ENCODE data around the gene CELSR1. TPM values are rescaled to one million over a fixed set of nuclear protein-coding genes. Genes with fewer than 3 reads are reported as not detected.
"Not testable (repeated sequence)": the region's sequence is repeated elsewhere in the genome, so short reads cannot be mapped to it uniquely, and the experiment has no call there.

Gene CELSR1
- total RNA-seq, 1 donor from 2014 or later = 27.6 TPM

DNA sequence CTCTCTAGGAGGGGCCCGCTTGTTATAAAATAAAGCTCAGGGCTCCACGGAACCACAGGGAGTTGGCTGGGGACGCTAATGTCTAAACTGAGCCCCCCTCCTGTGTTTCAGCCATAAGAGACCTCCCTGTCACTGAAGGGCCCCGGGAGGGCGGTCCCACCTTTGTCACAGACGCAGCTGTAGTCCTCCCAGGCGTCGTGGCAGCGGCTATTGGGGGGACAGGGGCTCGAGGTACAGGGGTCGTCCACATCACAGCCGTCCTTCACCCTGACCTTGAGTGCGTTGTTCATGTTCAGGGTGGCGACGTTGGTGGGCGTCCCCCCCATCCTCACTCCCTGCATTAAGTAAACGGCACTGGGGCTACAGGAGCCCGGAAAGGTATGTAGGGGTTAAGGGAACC is 139.9 kb downstream of the CELSR1 start:
- Mint-ChIP-seq H3K27ac (ENCODE audit: unreplicated experiment) (no peak overlapping the region), H3K27me3 (ENCODE audit: low read depth, unreplicated experiment) (no peaks in the 10 kb centered on the region), H3K36me3 (ENCODE audit: low read depth, unreplicated experiment) (peaks cover 8% of the 10 kb centered on the region), H3K4me1 (ENCODE audit: low read depth, unreplicated experiment) (no peaks in the 10 kb centered on the region), H3K4me3 (ENCODE audit: unreplicated experiment) (no peak overlapping the region), H3K9me3 (ENCODE audit: unreplicated experiment) (no peaks in the 10 kb centered on the region)
- Histone ChIP-seq H3K9ac (ENCODE audit: low read length) (no peak overlapping the region), H3K4me2 (ENCODE audit: low read length) (no peak overlapping the region), H3K9me3 (ENCODE audit: insufficient read depth, low read depth, low read length) (no peaks in the 10 kb centered on the region), H3K4me1 (ENCODE audit: insufficient read depth, low read length) (no peaks in the 10 kb centered on the region), H3K36me3 (ENCODE audit: insufficient read depth, low read length) (no peaks in the 10 kb centered on the region), H3K79me2 (ENCODE audit: insufficient read depth, low read length) (no peaks in the 10 kb centered on the region), H2AFZ (ENCODE audit: low read depth, low read length) (no peak overlapping the region), H3K27ac (ENCODE audit: low read depth, low read length) (no peak overlapping the region), H3K27me3 (ENCODE audit: insufficient read depth, low read length) (no peaks in the 10 kb centered on the region), H3K4me3 (ENCODE audit: insufficient read depth, low read depth, low read length) (no peak overlapping the region), H4K20me1 (ENCODE audit: insufficient read depth, low read length) (no peaks in the 10 kb centered on the region)
- DNase-seq (ENCODE audit: low read depth) = no peak
- FAIRE-seq = no peak
- no peak for TF ChIP-seq EZH2 (IDR thresholded peaks at IDR 0.05; ENCODE audit: insufficient read depth, low read length)
- TF ChIP-seq, protein P1, sequence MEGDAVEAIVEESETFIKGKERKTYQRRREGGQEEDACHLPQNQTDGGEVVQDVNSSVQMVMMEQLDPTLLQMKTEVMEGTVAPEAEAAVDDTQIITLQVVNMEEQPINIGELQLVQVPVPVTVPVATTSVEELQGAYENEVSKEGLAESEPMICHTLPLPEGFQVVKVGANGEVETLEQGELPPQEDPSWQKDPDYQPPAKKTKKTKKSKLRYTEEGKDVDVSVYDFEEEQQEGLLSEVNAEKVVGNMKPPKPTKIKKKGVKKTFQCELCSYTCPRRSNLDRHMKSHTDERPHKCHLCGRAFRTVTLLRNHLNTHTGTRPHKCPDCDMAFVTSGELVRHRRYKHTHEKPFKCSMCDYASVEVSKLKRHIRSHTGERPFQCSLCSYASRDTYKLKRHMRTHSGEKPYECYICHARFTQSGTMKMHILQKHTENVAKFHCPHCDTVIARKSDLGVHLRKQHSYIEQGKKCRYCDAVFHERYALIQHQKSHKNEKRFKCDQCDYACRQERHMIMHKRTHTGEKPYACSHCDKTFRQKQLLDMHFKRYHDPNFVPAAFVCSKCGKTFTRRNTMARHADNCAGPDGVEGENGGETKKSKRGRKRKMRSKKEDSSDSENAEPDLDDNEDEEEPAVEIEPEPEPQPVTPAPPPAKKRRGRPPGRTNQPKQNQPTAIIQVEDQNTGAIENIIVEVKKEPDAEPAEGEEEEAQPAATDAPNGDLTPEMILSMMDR (IDR thresholded peaks at IDR 0.05; ENCODE audit: insufficient read depth, low read depth, low read length) = no peak

DNA sequence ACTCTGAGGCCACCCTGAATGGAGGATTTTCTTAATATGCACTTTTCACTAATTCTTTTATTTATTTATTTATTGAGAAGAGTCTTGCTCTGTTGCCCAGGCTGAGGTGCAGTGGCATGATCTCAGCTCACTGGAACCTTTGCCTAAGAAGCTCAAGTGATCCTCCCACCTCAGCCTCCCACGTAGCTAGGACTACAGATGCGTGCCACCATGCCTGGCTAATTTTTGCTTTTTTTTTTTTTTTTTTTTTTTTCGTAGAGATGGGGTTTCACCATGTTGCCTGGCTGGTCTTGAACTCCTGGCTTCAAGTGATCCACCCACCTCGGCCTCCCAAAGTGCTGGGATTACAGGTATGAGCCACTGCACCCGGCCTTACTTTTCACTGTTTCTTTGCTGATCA is 140.4 kb downstream of the CELSR1 start:
- H3K9me3 Mint-ChIP-seq (ENCODE audit: unreplicated experiment); H3K36me3 ChIP-seq (ENCODE audit: insufficient read depth, low read length); H3K9me3 ChIP-seq (ENCODE audit: insufficient read depth, low read depth, low read length); H3K4me1 Mint-ChIP-seq (ENCODE audit: low read depth, unreplicated experiment); DNase-seq (ENCODE audit: low read depth); H3K36me3 Mint-ChIP-seq (ENCODE audit: low read depth, unreplicated experiment); H3K27ac ChIP-seq (ENCODE audit: low read depth, low read length); H3K27ac Mint-ChIP-seq (ENCODE audit: unreplicated experiment); H3K4me3 Mint-ChIP-seq (ENCODE audit: unreplicated experiment); H3K4me2 ChIP-seq (ENCODE audit: low read length); H3K9ac ChIP-seq (ENCODE audit: low read length); H3K4me3 ChIP-seq (ENCODE audit: insufficient read depth, low read depth, low read length); H2AFZ ChIP-seq (ENCODE audit: low read depth, low read length); H3K27me3 Mint-ChIP-seq (ENCODE audit: low read depth, unreplicated experiment); H3K4me1 ChIP-seq (ENCODE audit: insufficient read depth, low read length); H4K20me1 ChIP-seq (ENCODE audit: insufficient read depth, low read length); FAIRE-seq; H3K27me3 ChIP-seq (ENCODE audit: insufficient read depth, low read length); H3K79me2 ChIP-seq (ENCODE audit: insufficient read depth, low read length): not testable (repeated sequence)

DNA sequence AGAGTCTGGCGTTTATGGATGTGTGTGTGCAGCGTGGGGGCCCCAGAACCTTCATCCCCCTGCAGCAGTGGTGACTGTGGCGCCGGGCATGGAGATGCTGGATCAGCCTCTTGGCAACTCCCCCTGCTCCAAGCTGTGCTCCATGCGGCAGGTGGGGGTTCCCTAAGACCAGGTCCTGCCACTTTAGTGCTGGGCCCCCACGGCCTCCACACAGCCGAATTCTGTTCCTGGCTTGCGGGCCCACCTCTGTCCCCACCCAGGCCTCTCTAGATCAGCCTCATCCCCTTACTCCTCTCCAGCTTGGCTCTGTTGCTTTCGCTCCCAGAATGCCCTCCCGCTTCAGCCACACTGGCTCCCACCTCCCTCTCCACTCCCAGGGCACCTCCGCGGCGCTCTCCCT is 142.3 kb downstream of the CELSR1 start:
- no peaks in the 10 kb centered on the region for H3K9me3 ChIP-seq (ENCODE audit: insufficient read depth, low read depth, low read length)
- H3K4me2 ChIP-seq (ENCODE audit: low read length) = no peak overlapping the region
- no peaks in the 10 kb centered on the region for H4K20me1 ChIP-seq (ENCODE audit: insufficient read depth, low read length)
- TF ChIP-seq, protein P1 (IDR thresholded peaks at IDR 0.05; ENCODE audit: insufficient read depth, low read depth, low read length) = no peak
- TF ChIP-seq EZH2 (IDR thresholded peaks at IDR 0.05; ENCODE audit: insufficient read depth, low read length) = no peak
- H3K9me3 Mint-ChIP-seq (ENCODE audit: unreplicated experiment) = no peaks in the 10 kb centered on the region
- no peaks in the 10 kb centered on the region for H3K79me2 ChIP-seq (ENCODE audit: insufficient read depth, low read length)
- H3K4me3 Mint-ChIP-seq (ENCODE audit: unreplicated experiment) = no peak overlapping the region
- H3K36me3 Mint-ChIP-seq (ENCODE audit: low read depth, unreplicated experiment) = peaks cover 8% of the 10 kb centered on the region
- FAIRE-seq (no peak), DNase-seq (ENCODE audit: low read depth) (no peak)
- no peak overlapping the region for H2AFZ ChIP-seq (ENCODE audit: low read depth, low read length)
- H3K27me3 ChIP-seq (ENCODE audit: insufficient read depth, low read length) = no peaks in the 10 kb centered on the region
- H3K27me3 Mint-ChIP-seq (ENCODE audit: low read depth, unreplicated experiment) = no peaks in the 10 kb centered on the region
- no peak overlapping the region for H3K4me3 ChIP-seq (ENCODE audit: insufficient read depth, low read depth, low read length)
- no peak overlapping the region for H3K27ac ChIP-seq (ENCODE audit: low read depth, low read length)
- no peaks in the 10 kb centered on the region for H3K4me1 Mint-ChIP-seq (ENCODE audit: low read depth, unreplicated experiment)
- no peaks in the 10 kb centered on the region for H3K36me3 ChIP-seq (ENCODE audit: insufficient read depth, low read length)
- no peak overlapping the region for H3K9ac ChIP-seq (ENCODE audit: low read length)
- H3K27ac Mint-ChIP-seq (ENCODE audit: unreplicated experiment) = no peak overlapping the region
- H3K4me1 ChIP-seq (ENCODE audit: insufficient read depth, low read length) = peaks cover 2% of the 10 kb centered on the region
